A549 (cell line): Measurements from ENCODE around the gene DRAXIN. TPM values are rescaled to one million over a fixed set of nuclear protein-coding genes. Genes with fewer than 3 reads are reported as not detected.
A peak's percentile ranks its signal among the peaks of the same experiment; 100 is the strongest.

Source experiments
- ATAC-seq, 2 experiments: fragments of 200-7000 bp in 1 of 2; fragments of >200 bp in 1 of 2; cut with Nextera tagmentation in 1 of 2; cut with Tn5 transposase in 1 of 2; 3 replicates each; pipeline versions ENCODE4 v1.8.0 to v1.9.1; 2018 to 2020; ENCODE audit warnings: mild to moderate bottlenecking in 1 of 2, moderate library complexity in 1 of 2
- CTCF ChIA-PET: fragments of 300-600 bp; sonication (Branson Sonifier 250); formaldehyde crosslinking; extraction: SDS; loops from one replicate; lab custom pipeline; 2021; ENCODE audit warnings: antibody characterized with exemption, inconsistent platforms; lab: Yijun Ruan, JAX
- POLR2A ChIA-PET: fragments of 350-600 bp; formaldehyde crosslinking; extraction: SDS; loops from one replicate; lab custom pipeline; 2021; ENCODE audit warnings: antibody characterized with exemption, inconsistent platforms; lab: Yijun Ruan, JAX
- DNase-seq, 2 experiments: peaks; one replicate each; pipeline versions ENCODE4 v3.0.0 to v3.0.0-alpha.2; 2011 to 2016; ENCODE audit warnings: low read depth in 1 of 2, low spot score in 1 of 2
- FAIRE-seq: peaks from 2 replicates; lab custom pipeline; 2011; peaks lifted over from hg19 to GRCh38; lab: Jason Lieb, UNC
- H3K27ac ChIP-seq, 2 experiments: fragments of >200 bp; sonication (Bioruptor Twin); formaldehyde crosslinking; 3 replicates each; pipeline ENCODE4 v1.5.1; 2016 to 2017
- H3K4me1 ChIP-seq: fragments of >200 bp; sonication (Bioruptor Twin); formaldehyde crosslinking; 3 replicates; pipeline ENCODE4 v1.6.1; 2016
- H3K4me2 ChIP-seq: fragments of >200 bp; sonication (Bioruptor Twin); formaldehyde crosslinking; 3 replicates; pipeline ENCODE4 v1.6.1; 2016
- H3K4me3 ChIP-seq: fragments of >200 bp; sonication (Bioruptor Twin); formaldehyde crosslinking; 3 replicates; pipeline ENCODE4 v1.5.1; 2016
- H3K9me3 ChIP-seq: fragments of >200 bp; sonication (Bioruptor Twin); formaldehyde crosslinking; 3 replicates; pipeline ENCODE4 v1.6.1; 2016
- ATOH8 ChIP-seq: fragments of 250-450 bp; sonication (Bioruptor Pico); IDR thresholded peaks from 2 replicates; pipeline ENCODE4 v1.5.0; 2020; ENCODE audit warnings: low read depth, mild to moderate bottlenecking, moderate library complexity
- BCL3 ChIP-seq: fragments of >200 bp; sonication (Bioruptor Twin); formaldehyde crosslinking; IDR thresholded peaks from 3 replicates; pipeline ENCODE4 v1.6.1; 2016
- CEBPB ChIP-seq, 2 experiments: fragments of >200 bp in 1 of 2; sonication (Bioruptor Twin) in 1 of 2; formaldehyde crosslinking in 1 of 2; IDR thresholded peaks; 2 replicates each; pipeline ENCODE4 v1.6.1; 2012 to 2016
- CHD2 ChIP-seq: fragments of 150-350 bp; IDR thresholded peaks from 2 replicates; pipeline ENCODE4 v1.6.1; 2014; ENCODE audit warnings: low read length; ENCODE audit not compliant: partially characterized antibody
- E2F6 ChIP-seq: IDR thresholded peaks from 2 replicates; pipeline ENCODE4 v1.6.1; 2012; ENCODE audit warnings: low read depth, borderline replicate concordance
- EHF ChIP-seq: fragments of 250-450 bp; sonication (Bioruptor Pico); IDR thresholded peaks from 2 replicates; pipeline ENCODE4 v1.5.0; 2020; ENCODE audit warnings: mild to moderate bottlenecking
- EP300 ChIP-seq, 2 experiments: fragments of >200 bp; sonication (Bioruptor Twin); formaldehyde crosslinking; IDR thresholded peaks; 2 replicates in 1 of 2; 3 replicates in 1 of 2; pipeline ENCODE4 v1.6.1; 2016 to 2017
- ESRRA ChIP-seq: fragments of 150-350 bp; IDR thresholded peaks from 2 replicates; pipeline ENCODE4 v1.6.1; 2014; ENCODE audit warnings: mild to moderate bottlenecking, low read length, borderline replicate concordance
- FOSB ChIP-seq: fragments of 250-450 bp; sonication (Bioruptor Pico); IDR thresholded peaks from 2 replicates; pipeline ENCODE4 v1.5.0; 2020; ENCODE audit warnings: mild to moderate bottlenecking, moderate library complexity
- FOSL2 ChIP-seq, 2 experiments: fragments of 450-650 bp in 1 of 2; fragments of >200 bp in 1 of 2; sonication (Bioruptor Twin) in 1 of 2; formaldehyde crosslinking; IDR thresholded peaks; 2 replicates each; pipeline versions ENCODE4 v1.5.0 to v1.6.1; 2016 to 2020; ENCODE audit warnings: mild to moderate bottlenecking in 1 of 2, moderate library complexity in 1 of 2
- FOXS1 ChIP-seq: fragments of 250-450 bp; sonication (Bioruptor Pico); IDR thresholded peaks from 2 replicates; pipeline ENCODE4 v1.5.0; 2020; ENCODE audit warnings: mild to moderate bottlenecking, moderate library complexity
- HEYL ChIP-seq: fragments of 250-450 bp; sonication (Bioruptor Pico); IDR thresholded peaks from 2 replicates; pipeline ENCODE4 v1.8.0; 2021; ENCODE audit warnings: mild to moderate bottlenecking, moderate library complexity
- HOXA7 ChIP-seq: fragments of 250-450 bp; sonication (Bioruptor Pico); IDR thresholded peaks from 2 replicates; pipeline ENCODE4 v1.5.0; 2020; ENCODE audit warnings: mild to moderate bottlenecking, moderate library complexity
- JUNB ChIP-seq: fragments of >200 bp; sonication (Bioruptor Twin); formaldehyde crosslinking; IDR thresholded peaks from 2 replicates; pipeline ENCODE4 v1.6.1; 2016
- MAFK ChIP-seq: fragments of 450-650 bp; IDR thresholded peaks from 2 replicates; pipeline ENCODE4 v1.6.1; 2014; ENCODE audit not compliant: partially characterized antibody
- MAZ ChIP-seq: fragments of 150-350 bp; IDR thresholded peaks from 2 replicates; pipeline ENCODE4 v1.6.1; 2014; ENCODE audit warnings: antibody characterized with exemption, low read depth, low read length, borderline replicate concordance
- NPAS2 ChIP-seq: fragments of 250-450 bp; sonication (Bioruptor Pico); IDR thresholded peaks from 2 replicates; pipeline ENCODE4 v1.8.0; 2022; ENCODE audit warnings: mild to moderate bottlenecking, moderate library complexity, borderline replicate concordance
- PBX3 ChIP-seq: IDR thresholded peaks from 2 replicates; pipeline ENCODE4 v1.6.1; 2012
- PHF8 ChIP-seq: fragments of 200-600 bp; sonication (generic); IDR thresholded peaks from 2 replicates; pipeline ENCODE4 v1.6.1; 2016; ENCODE audit warnings: low read depth, mild to moderate bottlenecking, antibody characterized with exemption, moderate library complexity, borderline replicate concordance
- POLR2A ChIP-seq: IDR thresholded peaks from 2 replicates; pipeline ENCODE4 v1.6.1; 2012; ENCODE audit warnings: mild to moderate bottlenecking, low read length
- POLR2AphosphoS2 ChIP-seq: conservative IDR thresholded peaks from 2 replicates; pipeline ENCODE4 v1.6.1; 2012; ENCODE audit warnings: low read length, improper control_type of control experiment, inconsistent platforms
- RCOR1 ChIP-seq: fragments of 150-350 bp; IDR thresholded peaks from 2 replicates; pipeline ENCODE4 v1.6.1; 2014; ENCODE audit warnings: antibody characterized with exemption, low read length, low read depth
- REST ChIP-seq: fragments of 200-600 bp; sonication (generic); IDR thresholded peaks from 2 replicates; pipeline ENCODE4 v1.6.1; 2016; ENCODE audit warnings: antibody characterized with exemption, mild to moderate bottlenecking, moderate library complexity
- RFX5 ChIP-seq: fragments of 450-650 bp; IDR thresholded peaks from 2 replicates; pipeline ENCODE4 v1.7.1; 2014; ENCODE audit warnings: antibody characterized with exemption, mild to moderate bottlenecking, moderate library complexity
- RNF2 ChIP-seq: fragments of 200-600 bp; sonication (generic); IDR thresholded peaks from 2 replicates; pipeline ENCODE4 v1.6.1; 2016; ENCODE audit warnings: low read depth, mild to moderate bottlenecking, antibody characterized with exemption, moderate library complexity, borderline replicate concordance
- SMC3 ChIP-seq: fragments of >200 bp; sonication (Bioruptor Twin); formaldehyde crosslinking; IDR thresholded peaks from 3 replicates; pipeline ENCODE4 v1.6.1; 2018; ENCODE audit warnings: inconsistent platforms
- SREBF2 ChIP-seq: fragments of 450-650 bp; IDR thresholded peaks from 2 replicates; pipeline ENCODE4 v1.6.1; 2014; ENCODE audit warnings: mild to moderate bottlenecking, moderate library complexity
- TFCP2L1 ChIP-seq: fragments of 250-450 bp; sonication (Bioruptor Pico); IDR thresholded peaks from 2 replicates; pipeline ENCODE4 v1.5.0; 2021; ENCODE audit warnings: mild to moderate bottlenecking
- ZFP36 ChIP-seq: fragments of 450-650 bp; IDR thresholded peaks from 2 replicates; pipeline ENCODE4 v1.6.1; 2014; ENCODE audit warnings: borderline replicate concordance; ENCODE audit not compliant: partially characterized antibody
- ZSCAN20 ChIP-seq: fragments of 250-450 bp; sonication (Bioruptor Pico); IDR thresholded peaks from 2 replicates; pipeline ENCODE4 v1.8.0; 2022; ENCODE audit warnings: mild to moderate bottlenecking, moderate library complexity
- WGBS: methylation state at CpG from one replicate; pipeline ENCODE4 v1.1.6; 2017; ENCODE audit errors: missing lambda C conversion rate; 5-methylcytosine and 5-hydroxymethylcytosine counted together
- polyA plus RNA-seq, 4 experiments: library from polyadenylated mRNA; depleted of rRNA in 3 of 4; stranded (reverse); fragments of >200 nt; fragmentation: RNase III in 1 of 4; extraction: RNeasy Plus Mini Kit Qiagen cat#74134 plus additional on column Dnase treatment in 1 of 4; gene quantifications; 2 replicates in 3 of 4; 3 replicates in 1 of 4; pipeline ENCODE4 v1.2.3, GENCODE V29; 2011 to 2017

The DRAXIN gene
- polyA plus RNA-seq, 2 of the 4 experiments (the other 2 are of a cell fraction), result 0.03 TPM; not detected in 1

- TF ChIP-seq BCL3 (no peak), RCOR1 (no peak), ESRRA (no peak), FOSL2 (IDR thresholded peaks at IDR 0.05) (no peak), FOSL2 (CRISPR knock-in tag; IDR thresholded peaks at IDR 0.05) (peak; percentile 73), JUNB (0 out of 2 replicates have a peak, but pooled peaks have one; percentile 41), SMC3 (no peak), FOSB (no peak), POLR2A (no peak), NPAS2 (CRISPR knock-in tag) (no peak), FOXS1 (no peak), EP300 (IDR thresholded peaks at IDR 0.05) (no peak), ATOH8 (CRISPR knock-in tag) (no peak), TFCP2L1 (CRISPR knock-in tag) (no peak), CEBPB (IDR thresholded peaks at IDR 0.05) (peak; percentile 71; a peak in 3 of 4 replicates)
Measured at GRCh38 chr1:11736746-11737639, 45.5 kb downstream of the DRAXIN start (continued).

GRCh38 chr1:11738096-11738495, 46.6 kb downstream of the DRAXIN start:
- no peaks in the 10 kb centered on the region for H3K9me3 ChIP-seq
- no peak overlapping the region for H3K4me3 ChIP-seq
- H3K4me2 ChIP-seq, result peak overlapping the region; percentile 85; the same call in 1 of the 3 replicates
- ChIA-PET CTCF (interaction anchor here (2.1 kb wide), 1 partner anchor 11 kb away, joined by 10 read pairs; no protein-coding TSS in a partner anchor), POLR2A (no interaction called here)
- FAIRE-seq (no peak), DNase-seq (no peak), ATAC-seq (no peak)
- 75% methylated on average over 2 of the region's 2 CpGs for WGBS
- peak overlapping the region in 1 of 2 experiments; percentile 98; a peak in 4 of 6 replicates for H3K27ac ChIP-seq
- H3K4me1 ChIP-seq, result peaks cover 14% of the 10 kb centered on the region
- TF ChIP-seq POLR2AphosphoS2 (no peak), EP300 (IDR thresholded peaks at IDR 0.05) (no peak), RNF2 (no peak), ZFP36 (no peak), MAZ (no peak), REST (no peak), HOXA7 (CRISPR knock-in tag) (no peak), E2F6 (no peak), SMC3 (no peak), ZSCAN20 (CRISPR knock-in tag) (no peak), FOSB (no peak), HEYL (no peak), EHF (CRISPR knock-in tag) (no peak), PBX3 (no peak), CHD2 (no peak), MAFK (no peak), PHF8 (no peak), RFX5 (no peak), JUNB (no peak), SREBF2 (no peak)
